GM18861 (cell line): ENCODE measurements around the gene RPE.
A peak's percentile ranks its signal among the peaks of the same experiment; 100 is the strongest.

Experiments
- ATAC-seq: cut with Tn5 transposase; IDR thresholded peaks from one replicate; pipeline ENCODE4 v1.9.1; 2021; ENCODE audit not compliant: unreplicated experiment

The RPE gene

GRCh38 chr2:210000464-210001324 is 1.7 kb upstream of the RPE start:
- no peak for ATAC-seq

- no peak for ATAC-seq
These were observed 921 bp downstream of the RPE start for GRCh38 chr2:210003359-210003758.

- no peak for ATAC-seq
These were observed 2.4 kb downstream of the RPE start for GRCh38 chr2:210004881-210005280.

GRCh38 chr2:210007895-210008294 is 5.5 kb downstream of the RPE start:
- ATAC-seq, result no peak

- peak; percentile 36 for ATAC-seq
These were observed 6.7 kb downstream of the RPE start for GRCh38 chr2:210009126-210009525.

- ATAC-seq, result no peak
These were observed 7.5 kb downstream of the RPE start for GRCh38 chr2:210009896-210010295.

- ATAC-seq, result no peak
These were observed 17.7 kb downstream of the RPE start for GRCh38 chr2:210020138-210020537.

GRCh38 chr2:210022824-210023223 is 20.4 kb downstream of the RPE start:
- no peak for ATAC-seq

- ATAC-seq, result no peak
These were observed 25.2 kb downstream of the RPE start for GRCh38 chr2:210027608-210028007.

- ATAC-seq, result no peak
These were observed 25.7 kb downstream of the RPE start for GRCh38 chr2:210028178-210028577.

- no peak for ATAC-seq
These were observed 31.7 kb downstream of the RPE start for GRCh38 chr2:210034087-210034683.

GRCh38 chr2:210035679-210036078 is 33.2 kb downstream of the RPE start:
- no peak for ATAC-seq

GRCh38 chr2:210038078-210038477 is 35.6 kb downstream of the RPE start:
- ATAC-seq, result no peak

GRCh38 chr2:210046851-210047500 is 44.5 kb downstream of the RPE start:
- ATAC-seq, result no peak

GRCh38 chr2:210049831-210050230 is 47.4 kb downstream of the RPE start:
- no peak for ATAC-seq

GRCh38 chr2:210050885-210051284 is 48.4 kb downstream of the RPE start:
- ATAC-seq, result no peak

- no peak for ATAC-seq
These were observed 52.3 kb downstream of the RPE start for GRCh38 chr2:210054696-210055095.

GRCh38 chr2:210055825-210056224 is 53.4 kb downstream of the RPE start:
- no peak for ATAC-seq

GRCh38 chr2:210063306-210063705 is 60.9 kb downstream of the RPE start:
- ATAC-seq, result no peak
